ENCODE data around the gene COL4A6. TPM values are rescaled to one million over a fixed set of nuclear protein-coding genes. Genes with fewer than 3 reads are reported as not detected.

The COL4A6 gene
- total RNA-seq, 3 donors from 2014 or later (not counting 1 experiment from before 2014, with no cell fraction given) = not detected

DNA sequence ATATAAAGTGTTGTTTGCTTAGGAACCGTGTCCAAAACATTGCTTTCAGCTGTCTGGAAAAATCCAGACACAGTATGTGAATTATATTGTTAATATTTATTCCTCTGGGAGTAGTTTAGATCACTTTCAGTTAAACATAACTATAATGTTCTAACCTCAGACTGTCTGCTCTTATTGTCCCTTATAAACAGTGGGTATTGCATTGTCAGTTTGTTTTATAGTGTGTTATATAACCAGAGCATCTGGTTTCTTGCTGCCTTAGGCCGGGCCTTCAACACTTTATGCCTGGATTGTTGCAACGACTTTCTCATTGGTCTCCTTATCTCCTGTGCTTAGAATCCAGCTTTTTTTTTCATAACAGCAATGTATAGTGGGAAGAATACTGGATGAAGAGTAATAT is 320.2 kb downstream of the COL4A6 start:
- H3K4me3 ChIP-seq (ENCODE audit: low read length) = no peak overlapping the region
- TF ChIP-seq, protein P1, sequence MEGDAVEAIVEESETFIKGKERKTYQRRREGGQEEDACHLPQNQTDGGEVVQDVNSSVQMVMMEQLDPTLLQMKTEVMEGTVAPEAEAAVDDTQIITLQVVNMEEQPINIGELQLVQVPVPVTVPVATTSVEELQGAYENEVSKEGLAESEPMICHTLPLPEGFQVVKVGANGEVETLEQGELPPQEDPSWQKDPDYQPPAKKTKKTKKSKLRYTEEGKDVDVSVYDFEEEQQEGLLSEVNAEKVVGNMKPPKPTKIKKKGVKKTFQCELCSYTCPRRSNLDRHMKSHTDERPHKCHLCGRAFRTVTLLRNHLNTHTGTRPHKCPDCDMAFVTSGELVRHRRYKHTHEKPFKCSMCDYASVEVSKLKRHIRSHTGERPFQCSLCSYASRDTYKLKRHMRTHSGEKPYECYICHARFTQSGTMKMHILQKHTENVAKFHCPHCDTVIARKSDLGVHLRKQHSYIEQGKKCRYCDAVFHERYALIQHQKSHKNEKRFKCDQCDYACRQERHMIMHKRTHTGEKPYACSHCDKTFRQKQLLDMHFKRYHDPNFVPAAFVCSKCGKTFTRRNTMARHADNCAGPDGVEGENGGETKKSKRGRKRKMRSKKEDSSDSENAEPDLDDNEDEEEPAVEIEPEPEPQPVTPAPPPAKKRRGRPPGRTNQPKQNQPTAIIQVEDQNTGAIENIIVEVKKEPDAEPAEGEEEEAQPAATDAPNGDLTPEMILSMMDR (IDR thresholded peaks at IDR 0.05) = no peak
- no peaks in the 10 kb centered on the region for H3K9me3 ChIP-seq (ENCODE audit: control insufficient read depth, insufficient read depth, low read length)
- WGBS (ENCODE audit: insufficient coverage) = 83% methylated on average over 1 of the region's 3 CpGs
- Mint-ChIP-seq H3K4me3 (no peak overlapping the region), H3K27ac (no peak overlapping the region), H3K9me3 (no peaks in the 10 kb centered on the region), H3K36me3 (no peaks in the 10 kb centered on the region), H3K4me1 (peaks cover 0 to 16% of the 10 kb centered on the region in 2 donors), H3K27me3 (ENCODE audit: low read depth in 2 of 2) (no peaks in the 10 kb centered on the region)
- no peak overlapping the region for H3K27ac ChIP-seq (ENCODE audit: low read length)
- intact Hi-C loops (cut with micrococcal nuclease) = no loop called here
- no peaks in the 10 kb centered on the region for H3K36me3 ChIP-seq (ENCODE audit: control insufficient read depth, insufficient read depth, low read length)
- ATAC-seq (no peak), DNase-seq (no peak)
- H3K27me3 ChIP-seq (ENCODE audit: control insufficient read depth, insufficient read depth, low read length) = no peaks in the 10 kb centered on the region
- H3K4me1 ChIP-seq (ENCODE audit: control insufficient read depth, insufficient read depth, low read length) = no peaks in the 10 kb centered on the region

DNA sequence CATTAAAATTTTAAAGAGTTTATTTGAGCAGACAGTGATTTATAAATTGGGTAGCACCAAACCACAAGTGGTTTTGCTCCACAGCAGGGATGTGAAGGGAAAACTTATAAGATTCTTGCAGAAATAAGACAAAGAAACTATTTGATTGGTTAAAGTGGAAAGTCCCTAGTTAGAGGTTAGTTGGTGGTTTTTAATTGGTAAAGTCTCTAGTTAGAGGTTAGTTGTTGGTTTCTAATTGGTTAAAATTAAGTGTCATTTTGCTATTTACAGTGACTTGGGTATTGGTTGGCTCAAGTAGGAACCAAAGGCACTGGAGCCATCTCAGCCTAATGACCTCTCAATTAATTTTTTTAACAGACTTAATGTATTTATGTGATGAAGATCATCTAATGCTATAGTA is 323.7 kb downstream of the COL4A6 start:
- Mint-ChIP-seq H3K36me3 (no peaks in the 10 kb centered on the region), H3K27ac (no peak overlapping the region), H3K4me1 (peaks cover 0 to 6% of the 10 kb centered on the region in 2 donors), H3K27me3 (ENCODE audit: low read depth in 2 of 2) (no peaks in the 10 kb centered on the region), H3K4me3 (no peak overlapping the region), H3K9me3 (no peaks in the 10 kb centered on the region)
- Histone ChIP-seq H3K27me3 (ENCODE audit: control insufficient read depth, insufficient read depth, low read length) (no peaks in the 10 kb centered on the region), H3K4me3 (ENCODE audit: low read length) (no peak overlapping the region), H3K4me1 (ENCODE audit: control insufficient read depth, insufficient read depth, low read length) (no peaks in the 10 kb centered on the region), H3K36me3 (ENCODE audit: control insufficient read depth, insufficient read depth, low read length) (no peaks in the 10 kb centered on the region), H3K27ac (ENCODE audit: low read length) (no peak overlapping the region), H3K9me3 (ENCODE audit: control insufficient read depth, insufficient read depth, low read length) (no peaks in the 10 kb centered on the region)
- intact Hi-C loops (cut with micrococcal nuclease) = no loop called here
- TF ChIP-seq, protein P1 (IDR thresholded peaks at IDR 0.05) = no peak
- DNase-seq (no peak), ATAC-seq (no peak)

Other genes with a start within 250 kb of the COL4A6 start
- gene COL4A5, start 1.4 kb upstream of the COL4A6 start, total RNA-seq = not detected

All from natural killer cell (primary cell).